Measurements from ENCODE around the gene DZIP1.

Gene DZIP1

DNA sequence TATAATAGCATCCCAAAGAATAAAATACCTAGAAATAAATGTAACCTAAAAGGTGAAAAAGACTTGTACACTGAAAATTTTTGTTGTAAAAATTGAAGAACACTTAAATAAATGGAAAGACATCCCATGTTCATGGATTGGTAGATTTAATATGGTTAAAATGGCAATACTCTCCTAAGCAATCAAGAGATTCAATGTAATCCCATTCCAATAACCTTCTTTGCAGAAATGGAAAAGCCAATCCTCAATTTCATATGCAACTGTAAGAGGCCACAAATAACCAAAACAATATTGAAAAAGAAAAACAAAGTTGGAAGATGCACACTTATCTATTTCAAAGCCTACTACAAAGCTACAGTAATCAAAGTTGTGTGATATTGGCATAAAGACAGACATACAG lies 17.7 kb downstream of the DZIP1 start:
- no peak for FAIRE-seq

GRCh38 chr13:95624020-95624419 lies 20.5 kb downstream of the DZIP1 start:
- DNase-seq (ENCODE audit: insufficient read length, low spot score) (no peak), FAIRE-seq (no peak)
- peak; percentile 64 for TF ChIP-seq CTCF (IDR thresholded peaks at IDR 0.05; ENCODE audit: insufficient read depth, missing control alignments)

More for the DNA sequence above, 17.7 kb downstream of the DZIP1 start:
- TF ChIP-seq CTCF (IDR thresholded peaks at IDR 0.05; ENCODE audit: insufficient read depth, missing control alignments), result no peak
- no peak for DNase-seq (ENCODE audit: insufficient read length, low spot score)

DNA sequence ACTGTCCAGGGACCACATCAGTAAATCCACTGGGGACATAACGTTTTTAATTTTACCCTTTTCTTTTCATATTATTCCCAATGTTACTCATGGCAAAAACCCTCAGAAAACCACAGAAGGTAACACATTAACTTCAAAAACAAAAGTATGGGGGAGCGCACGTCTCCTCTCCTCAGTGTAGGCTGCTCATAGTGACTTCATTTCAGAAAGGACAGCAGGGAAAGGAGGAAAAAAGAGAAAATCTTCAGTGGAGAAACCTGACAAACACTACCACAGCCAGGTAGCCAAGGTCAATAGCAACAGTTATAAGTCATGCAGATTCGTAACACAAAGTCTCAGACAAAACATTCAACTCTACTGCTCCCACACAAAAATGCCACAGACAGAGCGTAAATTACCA lies 21.4 kb downstream of the DZIP1 start:
- FAIRE-seq (no peak), DNase-seq (ENCODE audit: insufficient read length, low spot score) (no peak)
- TF ChIP-seq CTCF (IDR thresholded peaks at IDR 0.05; ENCODE audit: insufficient read depth, missing control alignments), result no peak

DNA sequence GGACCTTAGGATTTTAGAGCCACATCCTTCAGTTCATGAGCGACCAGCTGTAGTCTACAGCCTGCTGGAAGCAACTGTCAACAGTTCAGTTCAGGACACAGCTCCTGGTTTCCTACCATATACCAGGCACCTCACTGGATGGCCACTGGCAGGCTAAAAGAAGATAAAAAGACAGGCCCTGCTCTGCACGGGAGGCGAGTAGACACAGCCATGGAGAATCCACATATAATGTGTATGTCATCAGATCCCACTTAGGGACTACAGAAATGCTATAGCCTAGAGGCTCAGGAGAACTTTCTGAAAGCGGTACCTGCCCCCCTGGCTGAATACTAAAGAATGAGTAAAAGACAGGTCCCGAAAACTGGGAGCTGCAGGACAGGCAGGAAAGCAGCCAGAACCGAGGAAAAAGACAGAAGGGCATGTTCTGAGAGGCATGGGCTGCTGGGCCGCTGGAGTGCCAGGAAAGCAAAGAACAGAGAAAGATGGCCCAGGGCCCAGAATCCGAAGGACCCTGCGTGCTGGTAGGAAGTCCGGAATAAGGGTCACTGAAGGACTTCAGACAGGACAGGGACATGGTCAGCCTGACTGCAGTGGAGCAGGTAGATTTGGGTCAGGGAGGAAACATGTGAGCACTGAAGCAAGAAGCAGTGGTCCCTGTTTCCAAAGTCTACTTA lies 23.5 kb downstream of the DZIP1 start:
- DNase-seq (ENCODE audit: insufficient read length, low spot score) (no peak), FAIRE-seq (no peak)
- TF ChIP-seq CTCF (IDR thresholded peaks at IDR 0.05; ENCODE audit: insufficient read depth, missing control alignments), result no peak

GRCh38 chr13:95620030-95620824 lies 24.3 kb downstream of the DZIP1 start:
- no peak for DNase-seq (ENCODE audit: insufficient read length, low spot score)
- FAIRE-seq, result no peak
- no peak for TF ChIP-seq CTCF (IDR thresholded peaks at IDR 0.05; ENCODE audit: insufficient read depth, missing control alignments)

- FAIRE-seq (no peak), DNase-seq (ENCODE audit: insufficient read length, low spot score) (no peak)
- no peak for TF ChIP-seq CTCF (IDR thresholded peaks at IDR 0.05; ENCODE audit: insufficient read depth, missing control alignments)
Measured at GRCh38 chr13:95615539-95615938, 29.0 kb downstream of the DZIP1 start.
